Liver (tissue), 9 donors: Measurements from ENCODE around the gene HGS. TPM values are rescaled to one million over a fixed set of nuclear protein-coding genes. Genes with fewer than 3 reads are reported as not detected.

Source experiments
- DNase-seq: peaks from one replicate; pipeline ENCODE4 v3.0.0-alpha.2; 2017; ENCODE audit warnings: low spot score
- H3K27ac ChIP-seq, 2 donors: one replicate each; pipeline ENCODE4 v1.7.0; 2013; ENCODE audit warnings: inconsistent platforms in 2 of 2, low read length in 2 of 2, control low read depth in 1 of 2, low read depth in 1 of 2, mild to moderate bottlenecking in 1 of 2
- H3K27me3 ChIP-seq, 4 donors: one replicate each; pipeline versions ENCODE4 v1.6.1 to v1.7.0; 2013; ENCODE audit warnings: low read length in 3 of 4, inconsistent platforms in 1 of 4, mild to moderate bottlenecking in 1 of 4, moderate library complexity in 1 of 4; ENCODE audit not compliant: control insufficient read depth in 4 of 4, insufficient read depth in 4 of 4
- H3K36me3 ChIP-seq, 4 donors: one replicate each; pipeline versions ENCODE4 v1.6.1 to v1.7.0; 2013; ENCODE audit warnings: low read length in 3 of 4, mild to moderate bottlenecking in 3 of 4, low read depth in 1 of 4, moderate library complexity in 1 of 4; ENCODE audit not compliant: control insufficient read depth in 4 of 4, insufficient read depth in 3 of 4
- H3K4me1 ChIP-seq, 4 donors: one replicate each; pipeline versions ENCODE4 v1.6.1 to v1.7.0; 2013; ENCODE audit warnings: low read length in 3 of 4, mild to moderate bottlenecking in 3 of 4, moderate library complexity in 1 of 4; ENCODE audit not compliant: control insufficient read depth in 4 of 4, insufficient read depth in 4 of 4
- H3K4me3 ChIP-seq, 3 donors: one replicate each; pipeline versions ENCODE4 v1.6.1 to v1.7.0; 2013; ENCODE audit warnings: low read length in 3 of 3, control low read depth in 1 of 3, low read depth in 1 of 3, mild to moderate bottlenecking in 1 of 3
- H3K9ac ChIP-seq, 2 donors: one replicate each; pipeline ENCODE4 v1.7.0; 2013; ENCODE audit warnings: low read length in 2 of 2, mild to moderate bottlenecking in 2 of 2, moderate library complexity in 2 of 2, control low read depth in 1 of 2, low read depth in 1 of 2
- H3K9me3 ChIP-seq, 4 donors: one replicate each; pipeline versions ENCODE4 v1.6.1 to v1.7.0; 2013; ENCODE audit warnings: low read length in 3 of 4; ENCODE audit not compliant: control insufficient read depth in 4 of 4
- CTCF ChIP-seq: fragments of 150-350 bp; IDR thresholded peaks from 2 replicates; pipeline ENCODE4 v1.5.1; 2017; ENCODE audit warnings: improper control_type of control experiment, low read depth, low read length; ENCODE audit not compliant: missing input control
- EGR1 ChIP-seq, 2 donors: IDR thresholded peaks; 2 replicates each; pipeline ENCODE4 v1.6.1; 2016 to 2018; ENCODE audit warnings: antibody characterized with exemption in 2 of 2, low read depth in 2 of 2
- FOXA1 ChIP-seq: IDR thresholded peaks from 2 replicates; pipeline ENCODE4 v1.6.1; 2016; ENCODE audit warnings: antibody characterized with exemption
- GABPA ChIP-seq, 2 donors: IDR thresholded peaks in 1 of 2; conservative IDR thresholded peaks in 1 of 2; 2 replicates each; pipeline ENCODE4 v1.6.1; 2016; ENCODE audit warnings: antibody characterized with exemption in 2 of 2, mild to moderate bottlenecking in 1 of 2, moderate library complexity in 1 of 2
- HNF4A ChIP-seq, 2 donors: conservative IDR thresholded peaks; 2 replicates each; pipeline ENCODE4 v1.6.1; 2016; ENCODE audit warnings: antibody characterized with exemption in 2 of 2, mild to moderate bottlenecking in 2 of 2
- JUND ChIP-seq, 2 donors: IDR thresholded peaks; 2 replicates each; pipeline ENCODE4 v1.6.1; 2016; ENCODE audit warnings: antibody characterized with exemption in 2 of 2
- MAX ChIP-seq: IDR thresholded peaks from 2 replicates; pipeline ENCODE4 v1.6.1; 2016; ENCODE audit warnings: antibody characterized with exemption
- REST ChIP-seq: IDR thresholded peaks from 2 replicates; pipeline ENCODE4 v1.6.1; 2016; ENCODE audit warnings: antibody characterized with exemption, mild to moderate bottlenecking
- RXRA ChIP-seq, 2 donors: IDR thresholded peaks; 2 replicates each; pipeline ENCODE4 v1.6.1; 2017 to 2018; ENCODE audit warnings: antibody characterized with exemption in 2 of 2, mild to moderate bottlenecking in 1 of 2
- SP1 ChIP-seq: IDR thresholded peaks from 2 replicates; pipeline ENCODE4 v1.6.1; 2018; ENCODE audit warnings: antibody characterized with exemption, mild to moderate bottlenecking
- TAF1 ChIP-seq: conservative IDR thresholded peaks from 2 replicates; pipeline ENCODE4 v1.6.1; 2016; ENCODE audit warnings: antibody characterized with exemption, mild to moderate bottlenecking
- YY1 ChIP-seq: IDR thresholded peaks from 2 replicates; pipeline ENCODE4 v1.6.1; 2016; ENCODE audit warnings: antibody characterized with exemption, mild to moderate bottlenecking
- WGBS: extraction: QIAGEN DNeasy Blood & Tissue Kit; methylation state at CpG from one replicate; pipeline ENCODE4 v1.1.7; 2013; 5-methylcytosine and 5-hydroxymethylcytosine counted together
- polyA plus RNA-seq, 2 donors: library from polyadenylated mRNA; stranded (reverse) in 1 of 2; unstranded in 1 of 2; fragments of 200-250 nt in 1 of 2; fragments of >200 nt in 1 of 2; fragmentation: Nextera tagmentation in 1 of 2; extraction: Ambion mirVana in 1 of 2; gene quantifications; one replicate each; pipeline versions ENCODE4 v1.2.1 to v1.2.3, GENCODE V29; 2013 to 2015
- total RNA-seq, 2 donors: library from RNA; depleted of rRNA; stranded (reverse); fragments of >200 nt; gene quantifications; one replicate each; pipeline ENCODE4 v1.2.3, GENCODE V29; 2014
- donor health status: healthy.
- donor health status: healthy.
- donor health status: healthy.
- donor health status: healthy.
- donor health status: healthy.

The HGS gene
- total RNA-seq, result 10 to 100 TPM; 27.6 to 31.6 TPM
- polyA plus RNA-seq, result 10 to 100 TPM; 21.8 to 28.7 TPM

- Histone ChIP-seq H3K9ac (peak within 1 kb of the TSS; percentile 11 to 72), H3K9me3 (no peaks in the 10 kb centered on the region), H3K4me1 (peaks cover 16 to 54% (median 43%) of the 10 kb centered on the region in 4 donors), H3K27ac (peak within 1 kb of the TSS; percentile 63 to 67), H3K27me3 (no peaks in the 10 kb centered on the region), H3K4me3 (peak within 1 kb of the TSS; percentile 70 to 94 (median 76)), H3K36me3 (peaks cover 3 to 25% (median 12%) of the 10 kb centered on the region in 4 donors)
- WGBS, result under 1% methylated on average over 112 of the region's 112 CpGs
- DNase-seq, result peak; percentile 98
- TF ChIP-seq YY1 (no peak), CTCF (no peak), EGR1 (IDR thresholded peaks at IDR 0.05; ENCODE audit: low read depth in 2 of 2) (peak in 1 of 2 donors; percentile 57), HNF4A (conservative IDR thresholded peaks at IDR 0.05) (peak in 1 of 2 donors; percentile 21), SP1 (peak; percentile 97), MAX (no peak), RXRA (IDR thresholded peaks at IDR 0.05) (peak in 1 of 2 donors; percentile 14), GABPA (IDR thresholded peaks at IDR 0.05 in 1 of 2, conservative IDR thresholded peaks at IDR 0.05 in 1 of 2) (peak in 1 of 2 donors; percentile 94), JUND (IDR thresholded peaks at IDR 0.05) (no peak), FOXA1 (no peak), TAF1 (no peak), REST (no peak)
Observed at GRCh38 chr17:81683584-81684441, at the start of gene HGS, which contains the start of gene ARL16. Gene HGS (plus strand): TSS chr17:81684011. CDS start chr17:81684067, 56 bp downstream. Gene ARL16 (minus strand): TSS chr17:81683797. CDS start chr17:81683753, 44 bp downstream.

- Histone ChIP-seq H3K27ac (peak overlapping the region in 1 of 2 donors; percentile 64), H3K9ac (peak overlapping the region in 1 of 2 donors; percentile 39)
Observed at GRCh38 chr17:81635431-81635830, 48.4 kb upstream of the HGS start.

More at GRCh38 chr17:81635431-81635830, 48.4 kb upstream of the HGS start:
- TF ChIP-seq TAF1, result no peak
- no peak for TF ChIP-seq SP1
- 67% methylated on average over 5 of the region's 5 CpGs for WGBS
- H3K4me1 ChIP-seq, result peaks cover 6 to 31% (median 17%) of the 10 kb centered on the region in 4 donors
- no peaks in the 10 kb centered on the region for H3K9me3 ChIP-seq
- no peaks in the 10 kb centered on the region for H3K27me3 ChIP-seq
- peak overlapping the region in 2 of 3 donors; percentile 74 to 90 for H3K4me3 ChIP-seq
- no peaks in the 10 kb centered on the region for H3K36me3 ChIP-seq
- no peak for DNase-seq
